Cardiac muscle cell (in vitro differentiated cells and primary cell): ENCODE results near the gene EIF3K. TPM values are rescaled to one million over a fixed set of nuclear protein-coding genes. Genes with fewer than 3 reads are reported as not detected.

ENCODE experiments used
- DNase-seq, 2 donors: peaks; one replicate each; pipeline versions ENCODE4 v3.0.0 to v3.0.0-alpha.2; 2010 to 2017; ENCODE audit warnings: low read depth in 1 of 2, low spot score in 1 of 2
- H3K27ac ChIP-seq: fragments of 200-600 bp; sonication (generic); 2 replicates; pipeline ENCODE4 v1.5.1; 2016
- H3K27me3 ChIP-seq: fragments of 200-600 bp; sonication (generic); 2 replicates; pipeline ENCODE4 v1.6.0; 2016; ENCODE audit warnings: control low read depth
- H3K36me3 ChIP-seq: fragments of 200-600 bp; sonication (generic); 2 replicates; pipeline ENCODE4 v1.5.1; 2016; ENCODE audit warnings: control low read depth
- H3K4me1 ChIP-seq: fragments of 200-600 bp; sonication (generic); 2 replicates; pipeline ENCODE4 v1.8.1; 2017; ENCODE audit warnings: low read depth, mild to moderate bottlenecking, mixed run types
- H3K4me3 ChIP-seq: fragments of 200-600 bp; sonication (generic); 2 replicates; pipeline ENCODE4 v1.5.1; 2016; ENCODE audit warnings: mild to moderate bottlenecking
- H3K9me3 ChIP-seq: fragments of 200-600 bp; sonication (generic); 2 replicates; pipeline ENCODE4 v1.5.1; 2017; ENCODE audit warnings: low read depth, mild to moderate bottlenecking, control low read depth
- polyA plus RNA-seq: library from polyadenylated mRNA; unstranded; fragments of >200 nt; fragmentation: Nextera tagmentation; extraction: Ambion mirVana; gene quantifications from 2 replicates; pipeline ENCODE4 v1.2.1, GENCODE V29; 2016
- total RNA-seq: library from RNA; depleted of rRNA; stranded (reverse); fragments of >200 nt; gene quantifications from 2 replicates; pipeline ENCODE4 v1.2.3, GENCODE V29; 2016
- TF ChIP-seq, protein P1 (sequence below): IDR thresholded peaks from 2 replicates; pipeline ENCODE4 v1.5.1; 2012; ENCODE audit warnings: low read depth, mild to moderate bottlenecking, low read length

Gene EIF3K
- total and polyA plus RNA-seq, 2 experiments from 2014 or later, result 455 to 504 TPM

DNA sequence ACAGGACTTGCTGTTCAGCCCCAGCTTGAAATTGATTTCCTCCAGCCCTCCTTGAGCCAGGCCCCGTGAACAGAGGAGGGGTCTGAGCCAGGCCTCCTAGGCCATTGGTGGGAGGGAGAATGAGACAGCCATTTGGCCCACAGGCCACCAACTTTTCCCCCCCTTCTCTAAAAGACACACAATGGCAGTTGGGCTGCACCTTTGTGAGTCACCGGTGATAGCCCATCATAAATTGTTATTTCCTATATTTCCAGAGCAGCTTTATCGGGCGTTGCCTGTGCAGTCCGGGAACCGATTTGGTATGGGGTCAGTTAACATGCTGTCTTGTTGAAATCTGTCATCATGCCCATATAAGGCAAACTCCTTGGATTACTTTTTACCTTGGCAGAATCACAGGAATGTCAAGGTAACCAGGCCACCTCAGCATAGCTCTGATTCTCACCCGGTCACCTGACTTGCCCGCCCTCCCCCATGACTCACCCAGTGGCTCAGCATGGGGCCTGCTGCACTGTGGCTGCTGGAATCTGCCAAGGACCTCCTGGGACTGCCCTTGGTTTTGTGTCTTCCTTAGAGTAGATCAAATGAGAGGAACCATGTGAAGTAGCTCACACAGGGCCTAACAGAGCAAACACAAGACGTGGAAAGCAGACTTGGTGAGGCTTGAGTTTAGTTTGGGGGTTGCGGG, 64.5 kb downstream of the EIF3K start:
- Histone ChIP-seq H3K9me3 (no peaks in the 10 kb centered on the region), H3K27me3 (no peaks in the 10 kb centered on the region), H3K4me3 (no peak overlapping the region), H3K36me3 (no peaks in the 10 kb centered on the region), H3K4me1 (peaks cover 43% of the 10 kb centered on the region), H3K27ac (peak overlapping the region; percentile 96)
- peak; percentile 56 to 92 for DNase-seq
- TF ChIP-seq, protein P1, sequence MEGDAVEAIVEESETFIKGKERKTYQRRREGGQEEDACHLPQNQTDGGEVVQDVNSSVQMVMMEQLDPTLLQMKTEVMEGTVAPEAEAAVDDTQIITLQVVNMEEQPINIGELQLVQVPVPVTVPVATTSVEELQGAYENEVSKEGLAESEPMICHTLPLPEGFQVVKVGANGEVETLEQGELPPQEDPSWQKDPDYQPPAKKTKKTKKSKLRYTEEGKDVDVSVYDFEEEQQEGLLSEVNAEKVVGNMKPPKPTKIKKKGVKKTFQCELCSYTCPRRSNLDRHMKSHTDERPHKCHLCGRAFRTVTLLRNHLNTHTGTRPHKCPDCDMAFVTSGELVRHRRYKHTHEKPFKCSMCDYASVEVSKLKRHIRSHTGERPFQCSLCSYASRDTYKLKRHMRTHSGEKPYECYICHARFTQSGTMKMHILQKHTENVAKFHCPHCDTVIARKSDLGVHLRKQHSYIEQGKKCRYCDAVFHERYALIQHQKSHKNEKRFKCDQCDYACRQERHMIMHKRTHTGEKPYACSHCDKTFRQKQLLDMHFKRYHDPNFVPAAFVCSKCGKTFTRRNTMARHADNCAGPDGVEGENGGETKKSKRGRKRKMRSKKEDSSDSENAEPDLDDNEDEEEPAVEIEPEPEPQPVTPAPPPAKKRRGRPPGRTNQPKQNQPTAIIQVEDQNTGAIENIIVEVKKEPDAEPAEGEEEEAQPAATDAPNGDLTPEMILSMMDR, result no peak

DNA sequence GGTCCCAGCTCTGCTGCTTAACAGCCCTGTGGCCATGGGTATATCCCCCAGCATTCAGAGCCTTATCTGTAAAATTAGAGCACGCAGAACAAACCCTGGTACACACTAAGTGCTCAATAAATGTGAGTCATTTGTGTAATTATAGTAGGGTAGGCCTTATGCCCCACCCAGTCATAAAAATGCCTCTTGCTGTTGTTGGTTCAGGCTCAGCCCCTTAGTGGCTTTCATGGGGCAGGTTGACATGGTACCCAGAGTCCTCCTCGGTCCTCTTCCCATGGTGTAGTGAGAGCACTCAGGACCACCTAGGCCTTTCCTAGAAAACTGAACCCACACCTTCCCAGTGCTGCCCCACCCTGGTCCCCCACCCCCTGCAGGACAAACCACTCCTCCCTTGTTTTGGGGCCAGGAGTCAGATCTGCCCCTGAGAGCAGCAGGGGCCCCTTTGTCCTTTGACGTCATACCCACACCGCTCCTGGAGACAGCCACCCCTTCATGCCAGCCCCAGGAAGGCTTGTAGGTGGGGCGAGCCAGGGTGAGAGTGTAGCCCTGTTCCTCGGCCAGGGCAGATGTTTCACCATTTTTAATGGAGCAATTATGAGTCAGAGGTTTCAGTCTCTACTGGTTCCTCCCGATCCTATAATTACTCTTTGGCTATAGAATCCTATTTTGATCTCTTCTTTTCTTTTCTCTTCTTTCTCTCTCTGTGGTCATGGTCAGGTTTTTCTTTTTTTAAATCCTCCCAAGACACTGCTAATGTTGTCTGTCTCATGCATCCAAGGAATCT, 65.3 kb downstream of the EIF3K start:
- Histone ChIP-seq H3K27ac (peak overlapping the region; percentile 96), H3K27me3 (no peaks in the 10 kb centered on the region), H3K4me3 (no peak overlapping the region), H3K4me1 (peaks cover 43% of the 10 kb centered on the region), H3K36me3 (no peaks in the 10 kb centered on the region), H3K9me3 (no peaks in the 10 kb centered on the region)
- TF ChIP-seq, protein P1, result no peak
- peak in 1 of 2 donors; percentile 94 for DNase-seq

DNA sequence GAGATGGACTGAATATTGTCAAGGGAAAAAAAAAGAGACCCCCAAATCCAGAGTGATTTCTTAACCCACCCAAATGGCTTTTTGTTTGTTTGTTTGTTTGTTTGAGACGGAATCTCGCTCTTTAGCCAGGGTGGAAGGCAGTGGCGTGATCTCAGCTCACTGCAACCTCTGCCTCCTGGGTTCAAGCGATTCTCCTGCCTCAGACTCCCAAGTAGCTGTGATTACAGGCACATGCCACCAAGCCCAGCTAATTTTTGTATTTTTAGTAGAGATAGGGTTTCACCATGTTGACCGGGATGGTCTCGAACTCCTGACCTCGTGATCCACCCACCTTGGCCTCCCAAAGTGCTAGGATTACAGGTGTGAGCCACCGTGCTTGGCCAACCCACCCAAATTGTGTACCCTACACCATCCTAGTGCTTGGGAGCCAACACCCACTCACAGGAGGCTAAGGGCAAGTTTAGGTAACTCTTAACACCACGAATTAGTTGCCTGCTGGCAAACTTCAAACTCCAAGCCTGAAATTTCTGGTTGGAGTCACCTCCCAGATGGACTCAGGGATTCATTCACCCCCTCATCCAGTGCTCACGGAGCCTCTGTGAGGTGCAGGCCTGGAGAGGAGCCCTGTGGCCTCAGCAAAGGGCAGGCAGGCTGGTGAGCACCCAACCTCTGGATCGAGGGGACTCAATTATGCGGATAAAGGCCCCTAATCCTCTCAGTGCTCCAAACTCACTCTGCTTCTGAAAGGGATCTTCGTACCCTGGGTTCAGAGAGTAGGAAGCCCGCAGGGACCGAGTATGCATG, 66.1 kb downstream of the EIF3K start:
- no peak for DNase-seq
- Histone ChIP-seq H3K4me1 (peaks cover 43% of the 10 kb centered on the region), H3K27me3 (no peaks in the 10 kb centered on the region), H3K27ac (peak overlapping the region; percentile 96), H3K36me3 (no peaks in the 10 kb centered on the region), H3K9me3 (no peaks in the 10 kb centered on the region), H3K4me3 (no peak overlapping the region)
- TF ChIP-seq, protein P1, result no peak

DNA sequence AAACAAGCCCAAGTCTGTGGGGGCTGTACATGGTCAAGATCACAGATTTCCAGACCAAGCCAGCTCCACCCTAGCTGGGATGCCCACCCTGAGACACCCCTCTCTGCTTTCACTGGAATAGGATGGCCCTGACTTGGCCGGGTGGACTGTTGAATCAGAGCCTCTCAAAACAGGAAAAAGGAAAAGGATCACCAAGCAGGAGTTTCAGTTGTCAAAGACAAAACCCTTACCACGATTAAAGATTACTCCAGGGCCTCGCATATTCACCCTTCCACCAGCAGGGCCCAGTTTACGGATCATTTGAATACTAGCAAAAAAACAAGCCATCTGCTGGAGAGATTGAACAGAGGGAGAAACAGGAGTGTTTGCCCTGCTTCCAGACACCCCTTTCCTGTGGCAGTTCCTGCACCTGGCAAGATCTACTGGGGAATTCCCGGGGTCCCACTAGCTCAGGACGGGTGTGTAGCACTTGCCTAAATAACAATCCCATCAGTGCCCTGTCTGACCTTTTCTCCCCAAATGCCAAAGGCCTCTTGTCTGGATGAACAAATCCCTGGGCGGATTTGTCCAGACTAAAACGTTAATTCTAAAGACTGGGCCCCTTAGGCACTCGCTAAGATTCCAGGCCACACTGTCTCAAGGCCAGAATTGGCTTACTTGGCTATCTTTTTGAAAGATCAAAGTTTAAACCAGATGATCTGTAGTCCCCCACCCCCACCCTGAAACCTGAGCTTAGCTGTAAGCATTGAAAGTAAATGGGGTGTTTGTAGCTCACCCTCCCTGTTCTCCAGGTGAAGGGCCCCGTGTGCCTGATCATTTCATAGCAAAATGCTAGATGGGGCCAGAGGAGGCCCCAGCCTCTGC, 66.9 kb downstream of the EIF3K start:
- no peaks in the 10 kb centered on the region for H3K9me3 ChIP-seq
- no peaks in the 10 kb centered on the region for H3K27me3 ChIP-seq
- no peak overlapping the region for H3K4me3 ChIP-seq
- H3K27ac ChIP-seq, result peak overlapping the region; percentile 96
- peaks cover 43% of the 10 kb centered on the region for H3K4me1 ChIP-seq
- TF ChIP-seq, protein P1, result peak; percentile 71
- H3K36me3 ChIP-seq, result no peaks in the 10 kb centered on the region
- DNase-seq, result peak; percentile 52 to 81

DNA sequence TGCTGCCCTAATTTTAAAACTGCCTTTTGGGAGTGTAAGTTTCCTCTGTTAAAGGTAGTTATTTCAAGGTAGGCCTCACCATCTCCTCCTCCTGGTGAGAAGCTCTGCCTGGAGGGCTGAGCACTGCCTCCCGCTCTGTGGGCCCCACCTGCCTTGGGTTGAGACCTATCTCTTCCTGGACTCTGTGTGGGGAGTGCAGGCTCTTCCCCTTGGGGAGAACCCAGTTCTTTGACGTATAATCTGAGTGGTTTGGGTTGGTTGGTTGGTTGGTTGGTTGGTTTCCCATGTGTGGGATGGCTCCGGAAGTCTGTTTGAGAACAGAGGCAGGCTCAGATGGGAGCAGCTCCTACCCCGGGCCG, 67.5 kb downstream of the EIF3K start:
- H3K36me3 ChIP-seq, result no peaks in the 10 kb centered on the region
- TF ChIP-seq, protein P1, result no peak
- H3K27me3 ChIP-seq, result no peaks in the 10 kb centered on the region
- no peaks in the 10 kb centered on the region for H3K9me3 ChIP-seq
- H3K4me3 ChIP-seq, result no peak overlapping the region
- DNase-seq, result no peak
- peak overlapping the region; percentile 96 for H3K27ac ChIP-seq
- peaks cover 39% of the 10 kb centered on the region for H3K4me1 ChIP-seq
